ENCODE measurements around the gene CARNS1. TPM values are rescaled to one million over a fixed set of nuclear protein-coding genes. Genes with fewer than 3 reads are reported as not detected.

The CARNS1 gene
- total and polyA plus RNA-seq, 2 of the 8 experiments (the other 6 are each of a cell fraction or from before 2014, with no cell fraction given) = 0.82 to 1.1 TPM

GRCh38 chr11:67468759-67469507 lies 53.5 kb downstream of the CARNS1 start, which contains the start of gene TMEM134:
TSS of gene TMEM134 (minus strand) at chr11:67469251. CDS start at chr11:67469192, 59 bp downstream.
- Histone ChIP-seq H3K23me2 (ENCODE audit: low read depth, low read length) (peaks cover 6% of the 10 kb centered on the region), H2BK12ac (ENCODE audit: low read depth, low read length) (no peak within 1 kb of the TSS), H2BK5ac (ENCODE audit: low read depth, low read length) (no peak within 1 kb of the TSS; the same call in 1 of the 2 replicates), H3K4me2 (ENCODE audit: insufficient read depth in 1 of 2, low read depth in 2 of 2, low read length in 2 of 2) (peak within 1 kb of the TSS; percentile 81 to 86), H4K5ac (ENCODE audit: insufficient read length, low read depth, low read length) (peak within 1 kb of the TSS; percentile 86), H3K9ac (replicated peaks in 1 of 4; ENCODE audit: extremely low read depth in 1 of 4, low read depth in 3 of 4, low read length in 3 of 4) (peak within 1 kb of the TSS in 3 of 4 experiments; percentile 29 to 59 (median 38); a peak in 5 of 7 replicates), H2BK15ac (ENCODE audit: low read length) (no peak within 1 kb of the TSS), H2BK20ac (ENCODE audit: low read length) (no peak within 1 kb of the TSS), H2AFZ (ENCODE audit: low read length) (peak within 1 kb of the TSS; percentile 47; the same call in 1 of the 2 replicates), H3K27me3 (replicated peaks in 1 of 4; ENCODE audit: control insufficient read depth in 3 of 4, extremely low read depth in 1 of 4, insufficient read depth in 3 of 4, low read length in 3 of 4) (no peaks in the 10 kb centered on the region), H3K4ac (replicated peaks; ENCODE audit: insufficient read length, low read depth, low read length) (no peak within 1 kb of the TSS), H3K23ac (ENCODE audit: insufficient read length) (no peak within 1 kb of the TSS), H3K36me3 (ENCODE audit: control insufficient read depth in 2 of 4, insufficient read depth in 4 of 4, low read length in 3 of 4) (no peaks in the 10 kb centered on the region), H2BK120ac (replicated peaks; ENCODE audit: low read depth, low read length) (no peak within 1 kb of the TSS), H4K20me1 (replicated peaks in 1 of 2; ENCODE audit: control insufficient read depth in 1 of 2, insufficient read depth in 2 of 2, low read length in 2 of 2) (peaks cover 0 to 3% of the 10 kb centered on the region in 2 experiments), H3K18ac (ENCODE audit: extremely low read depth, low read length) (peak within 1 kb of the TSS; percentile 32), H3K4me1 (replicated peaks in 1 of 4; ENCODE audit: control insufficient read depth in 3 of 4, insufficient read depth in 4 of 4, low read length in 3 of 4) (peaks cover 2 to 14% (median 4%) of the 10 kb centered on the region in 4 experiments; a peak in 6 of 7 replicates), H3K14ac (ENCODE audit: insufficient read length) (no peak within 1 kb of the TSS), H3K79me2 (ENCODE audit: control insufficient read depth in 1 of 2, insufficient read depth in 2 of 2, low read length in 2 of 2) (peaks cover 0 to 3% of the 10 kb centered on the region in 2 experiments; a peak in 2 of 4 replicates), H3K27ac (ENCODE audit: low read depth, low read length) (peak within 1 kb of the TSS; percentile 58; the same call in 1 of the 2 replicates), H3K79me1 (ENCODE audit: low read depth, low read length) (peaks cover 2% of the 10 kb centered on the region), H2AK5ac (ENCODE audit: low read depth, low read length) (no peak within 1 kb of the TSS), H3K4me3 (ENCODE audit: extremely low read depth in 1 of 4, insufficient read depth in 2 of 4, low read depth in 3 of 4, low read length in 4 of 4) (peak within 1 kb of the TSS; percentile 55 to 90 (median 76)), H3K56ac (replicated peaks; ENCODE audit: insufficient read length, low read depth, low read length) (peak within 1 kb of the TSS; percentile 77), H3K9me3 (ENCODE audit: insufficient read depth in 2 of 2, low read depth in 1 of 2, low read length in 1 of 2) (no peaks in the 10 kb centered on the region), H4K8ac (ENCODE audit: extremely low read depth, insufficient read depth, low read length) (peak within 1 kb of the TSS; percentile 96; the same call in 1 of the 2 replicates), H4K91ac (replicated peaks; ENCODE audit: insufficient read length, low read length) (peak within 1 kb of the TSS; percentile 61)
- FAIRE-seq (no peak), DNase-seq (ENCODE audit: low read depth in 1 of 2, low spot score in 2 of 2) (peak; percentile 70 to 93)
- POLR2A ChIA-PET (ENCODE audit: partially characterized antibody) = interaction anchor here (0.6 to 4.6 kb wide), 32 partner anchors 10 to 158 kb away, joined by 3 to 36 read pairs (median 4); partner anchors contain the start of genes CABP4, CORO1B, GPR152 and GSTP1
- CTCF ChIA-PET (ENCODE audit: partially characterized antibody) = interaction anchor here (0.7 to 2.3 kb wide), 15 partner anchors 22 to 1580 kb away, joined by 3 to 15 read pairs (median 3); partner anchors contain the start of genes CARNS1, CORO1B, PITPNM1 and PPP1CA
- WGBS, 2 experiments (ENCODE audit: extremely low coverage in 1 of 2, insufficient coverage in 1 of 2, insufficient read length in 1 of 2, insufficient replicate concordance in 2 of 2, low coverage in 1 of 2, low lambda C conversion rate in 2 of 2, missing lambda C conversion rate in 1 of 2) = 3% methylated on average over 32 of the region's 76 CpGs; no CpG with 5 or more reads in 1 of the 2 experiments
- TF ChIP-seq ASH2L (IDR thresholded peaks at IDR 0.05; ENCODE audit: low read length) = peak; percentile 57
- TF ChIP-seq SIN3A (conservative IDR thresholded peaks at IDR 0.05 in 1 of 2, IDR thresholded peaks at IDR 0.05 in 1 of 2; ENCODE audit: low read depth in 1 of 2, low read length in 2 of 2) = peak; percentile 78 to 90; a peak in 2 of 4 replicates
- peak; percentile 45 to 63 (median 59) for TF ChIP-seq CTCF (IDR thresholded peaks at IDR 0.05; ENCODE audit: control extremely low read depth in 1 of 3, insufficient read depth in 1 of 3, low read depth in 1 of 3, low read length in 3 of 3)
- no peak for TF ChIP-seq ATF2 (IDR thresholded peaks at IDR 0.05; ENCODE audit: low read length)
- TF ChIP-seq TAF1 (IDR thresholded peaks at IDR 0.05; ENCODE audit: low read depth, low read length) = peak; percentile 77
- peak; percentile 88 for TF ChIP-seq EGR1 (IDR thresholded peaks at IDR 0.05; ENCODE audit: borderline replicate concordance, low read depth, low read length)
